ENCODE results near the gene CDC42SE2.

DNA sequence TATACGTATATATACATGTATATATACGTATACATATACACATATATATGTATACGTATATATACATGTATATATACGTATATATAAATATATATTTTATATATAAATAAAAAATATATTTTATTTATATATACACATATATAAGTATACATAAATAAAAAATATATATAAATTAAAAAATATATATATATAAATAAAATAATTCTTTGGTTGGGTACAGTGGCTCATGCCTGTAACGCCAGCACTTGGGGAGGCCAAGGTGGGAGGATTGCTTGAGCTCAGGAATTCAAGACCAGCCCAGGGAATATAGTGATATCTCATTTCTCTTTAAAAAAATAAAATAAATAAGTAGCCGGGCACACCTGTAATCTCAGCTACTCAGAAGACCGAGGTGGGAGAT lies 155.0 kb downstream of the CDC42SE2 start:
- TF ChIP-seq, protein P1, sequence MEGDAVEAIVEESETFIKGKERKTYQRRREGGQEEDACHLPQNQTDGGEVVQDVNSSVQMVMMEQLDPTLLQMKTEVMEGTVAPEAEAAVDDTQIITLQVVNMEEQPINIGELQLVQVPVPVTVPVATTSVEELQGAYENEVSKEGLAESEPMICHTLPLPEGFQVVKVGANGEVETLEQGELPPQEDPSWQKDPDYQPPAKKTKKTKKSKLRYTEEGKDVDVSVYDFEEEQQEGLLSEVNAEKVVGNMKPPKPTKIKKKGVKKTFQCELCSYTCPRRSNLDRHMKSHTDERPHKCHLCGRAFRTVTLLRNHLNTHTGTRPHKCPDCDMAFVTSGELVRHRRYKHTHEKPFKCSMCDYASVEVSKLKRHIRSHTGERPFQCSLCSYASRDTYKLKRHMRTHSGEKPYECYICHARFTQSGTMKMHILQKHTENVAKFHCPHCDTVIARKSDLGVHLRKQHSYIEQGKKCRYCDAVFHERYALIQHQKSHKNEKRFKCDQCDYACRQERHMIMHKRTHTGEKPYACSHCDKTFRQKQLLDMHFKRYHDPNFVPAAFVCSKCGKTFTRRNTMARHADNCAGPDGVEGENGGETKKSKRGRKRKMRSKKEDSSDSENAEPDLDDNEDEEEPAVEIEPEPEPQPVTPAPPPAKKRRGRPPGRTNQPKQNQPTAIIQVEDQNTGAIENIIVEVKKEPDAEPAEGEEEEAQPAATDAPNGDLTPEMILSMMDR (IDR thresholded peaks at IDR 0.05 in 4 of 5, conservative IDR thresholded peaks at IDR 0.05 in 1 of 5) = no peak
- TF ChIP-seq POLR2A (IDR thresholded peaks at IDR 0.05) = no peak
